GM12878 (cell line): Measurements from ENCODE around the gene HYAL1. TPM values are rescaled to one million over a fixed set of nuclear protein-coding genes. Genes with fewer than 3 reads are reported as not detected.

ENCODE experiments used
- ATAC-seq: fragments of 200-7000 bp; cut with Tn5 transposase; 3 replicates; pipeline ENCODE4 v1.9.1; 2020; ENCODE audit warnings: mild to moderate bottlenecking, moderate library complexity
- BruUV-seq: library from RNA; stranded (reverse); fragments of 400-500 nt; replicated peaks from 2 replicates; lab custom pipeline; 2021; lab: Mats Ljungman, UMichigan
- CTCF ChIA-PET: fragments of 300-600 bp; sonication (Branson Sonifier 250); formaldehyde crosslinking; extraction: SDS; loops from one replicate; lab custom pipeline; 2021; ENCODE audit warnings: inconsistent platforms; lab: Yijun Ruan, JAX
- POLR2A ChIA-PET: fragments of 350-600 bp; formaldehyde crosslinking; extraction: SDS; loops from one replicate; lab custom pipeline; 2021; ENCODE audit warnings: inconsistent platforms; lab: Charles Lee
- RAD21 ChIA-PET: fragments of 300-600 bp; sonication (Branson Sonifier 250); formaldehyde crosslinking; loops from one replicate; lab custom pipeline; 2023; ENCODE audit warnings: antibody characterized with exemption; ENCODE audit not compliant: unreplicated experiment; lab: Charles Lee
- SMC1A ChIA-PET: fragments of 300-600 bp; sonication (Branson Sonifier 250); formaldehyde crosslinking; loops from one replicate; lab custom pipeline; 2023; ENCODE audit not compliant: unreplicated experiment, uncharacterized antibody; lab: Charles Lee
- DNase-seq: peaks from one replicate; pipeline ENCODE4 v3.0.0-alpha.2; 2011; ENCODE audit warnings: low read depth, low spot score
- FAIRE-seq: peaks from 3 replicates; lab custom pipeline; 2011; peaks lifted over from hg19 to GRCh38; lab: Jason Lieb, UNC
- H2AFZ ChIP-seq: 2 replicates; pipeline ENCODE4 v1.6.0; 2011; ENCODE audit warnings: low read depth, low read length, control low read depth; ENCODE audit not compliant: control insufficient read depth
- H3K27ac ChIP-seq: 2 replicates; pipeline ENCODE4 v1.5.1; 2011; ENCODE audit warnings: control low read depth; ENCODE audit not compliant: control insufficient read depth, insufficient read depth
- H3K27me3 ChIP-seq, 2 experiments: replicated peaks in 1 of 2; 2 replicates each; pipeline versions ENCODE4 v1.6.0 to v1.6.1; 2011; ENCODE audit warnings: low read length in 1 of 2; ENCODE audit not compliant: control insufficient read depth in 2 of 2, insufficient read depth in 2 of 2
- H3K36me3 ChIP-seq, 2 experiments: 2 replicates each; pipeline ENCODE4 v1.5.1; 2011; ENCODE audit warnings: low read length in 1 of 2; ENCODE audit not compliant: control insufficient read depth in 2 of 2, insufficient read depth in 2 of 2
- H3K4me1 ChIP-seq: 2 replicates; pipeline ENCODE4 v1.6.1; 2011; ENCODE audit warnings: mild to moderate bottlenecking, low read length, moderate library complexity, mixed read lengths; ENCODE audit not compliant: control insufficient read depth, insufficient read depth
- H3K4me2 ChIP-seq: 2 replicates; pipeline ENCODE4 v1.6.0; 2011; ENCODE audit warnings: control low read depth; ENCODE audit not compliant: control insufficient read depth, insufficient read depth
- H3K4me3 ChIP-seq: fragments of 200-600 bp; sonication (generic); 2 replicates; pipeline ENCODE4 v1.5.1; 2016
- H3K79me2 ChIP-seq: 2 replicates; pipeline ENCODE4 v1.6.0; 2011; ENCODE audit warnings: low read length; ENCODE audit not compliant: control insufficient read depth, insufficient read depth
- H3K9ac ChIP-seq: 2 replicates; pipeline ENCODE4 v1.8.0; 2011; ENCODE audit warnings: low read length, control low read depth, mixed read lengths; ENCODE audit not compliant: control insufficient read depth, insufficient read depth
- H3K9me3 ChIP-seq: replicated peaks from 3 replicates; pipeline ENCODE4 v1.5.1; 2011; ENCODE audit warnings: mild to moderate bottlenecking, low read length; ENCODE audit not compliant: control insufficient read depth, insufficient read depth
- H4K20me1 ChIP-seq: 2 replicates; pipeline ENCODE4 v1.6.0; 2011; ENCODE audit not compliant: control insufficient read depth, insufficient read depth
- MEF2B ChIP-seq: fragments of 450-650 bp; IDR thresholded peaks from 2 replicates; pipeline ENCODE4 v1.6.1; 2018; ENCODE audit warnings: mild to moderate bottlenecking, moderate library complexity; ENCODE audit not compliant: partially characterized antibody, poor library complexity, severe bottlenecking
- MLLT1 ChIP-seq: fragments of 450-650 bp; IDR thresholded peaks from 2 replicates; pipeline ENCODE4 v1.6.1; 2016; ENCODE audit warnings: mild to moderate bottlenecking
- MXI1 ChIP-seq: fragments of 150-350 bp; IDR thresholded peaks from 2 replicates; pipeline ENCODE4 v1.6.1; 2011; ENCODE audit warnings: low read depth, mild to moderate bottlenecking, inconsistent platforms, low read length, improper control_type of control experiment
- MYC ChIP-seq: IDR thresholded peaks from 2 replicates; pipeline ENCODE4 v1.6.1; 2011; ENCODE audit warnings: mild to moderate bottlenecking, low read length, moderate library complexity, inconsistent platforms; ENCODE audit not compliant: insufficient read depth, insufficient replicate concordance, insufficient read length, severe bottlenecking
- NKRF ChIP-seq: fragments of 450-650 bp; conservative IDR thresholded peaks from 2 replicates; pipeline ENCODE4 v1.6.1; 2017; ENCODE audit warnings: mild to moderate bottlenecking, moderate library complexity
- REST ChIP-seq: IDR thresholded peaks from 2 replicates; pipeline ENCODE4 v1.6.1; 2012; ENCODE audit warnings: mild to moderate bottlenecking, low read depth, low read length
- WGBS: methylation state at CpG from one replicate; pipeline ENCODE4 v1.1.6; 2016; ENCODE audit warnings: low lambda C conversion rate; ENCODE audit not compliant: insufficient replicate concordance, insufficient coverage; ENCODE audit errors: missing lambda C conversion rate; 5-methylcytosine and 5-hydroxymethylcytosine counted together
- in situ Hi-C: fragments of 300-500 bp; cut with MboI; formaldehyde crosslinking; loops from 9 replicates; pipeline ENCODE4 v1.14.3; 2018; ENCODE audit warnings: mixed read lengths
- intact Hi-C: fragments of 100-400 bp; cut with micrococcal nuclease; formaldehyde crosslinking; loops from one replicate; pipeline ENCODE4 v1.14.2; 2022; ENCODE audit not compliant: unreplicated experiment
- polyA plus RNA-seq, 11 experiments: library from polyadenylated mRNA; depleted of rRNA in 4 of 11; unstranded in 6 of 11; stranded (reverse) in 5 of 11; fragments of >200 nt; fragmentation: Nextera tagmentation in 4 of 11; fragmentation: Illumina TruSeq in 1 of 11; extraction: Ambion mirVana in 4 of 11; extraction: Trizol in 1 of 11; gene quantifications; 1 replicate in 1 of 11; 2 replicates in 10 of 11; pipeline versions ENCODE4 v1.2.1 to v1.2.3, GENCODE V29; 2011 to 2016; ENCODE audit warnings: inconsistent platforms in 2 of 11, missing spikeins in 2 of 11, low read depth in 1 of 11
- total RNA-seq, 4 experiments: library from RNA; depleted of rRNA in 3 of 4; stranded (reverse); fragments of >200 nt in 3 of 4; fragmentation: Illumina TruSeq in 1 of 4; extraction: Trizol in 1 of 4; gene quantifications; 2 replicates each; pipeline versions ENCODE4 v1.2.1 to v1.2.3, GENCODE V29; 2013 to 2021

Gene HYAL1
- total and polyA plus RNA-seq, 10 of the 15 experiments (the other 5 are each of a cell fraction or from before 2014, with no cell fraction given): 0.04 to 0.55 (median 0.18) TPM; not detected in 2

GRCh38 chr3:50317300-50317699 is 13.9 kb upstream of the HYAL1 start:
- intact Hi-C loops: no loop called here
- Histone ChIP-seq H3K79me2 (peaks cover 5% of the 10 kb centered on the region), H3K27ac (no peak overlapping the region)

More at GRCh38 chr3:50317300-50317699, 13.9 kb upstream of the HYAL1 start:
- no TSS peak for BruUV-seq
- Histone ChIP-seq H3K4me3 (no peak overlapping the region), H3K9me3 (no peaks in the 10 kb centered on the region), H3K4me2 (no peak overlapping the region), H4K20me1 (no peaks in the 10 kb centered on the region), H3K27me3 (no peaks in the 10 kb centered on the region), H3K9ac (no peak overlapping the region), H3K36me3 (peaks cover 0 to 2% of the 10 kb centered on the region in 2 experiments; a peak in 1 of 4 replicates), H3K4me1 (peaks cover 22% of the 10 kb centered on the region), H2AFZ (no peak overlapping the region)
- RAD21 ChIA-PET: interaction anchor here (0.9 kb wide), 1 partner anchor 18 kb away, joined by 3 read pairs; the partner anchor contains the start of genes HYAL3 and NAA80
- no peak for TF ChIP-seq NKRF
- no peak for TF ChIP-seq MEF2B
- no peak for TF ChIP-seq REST
- TF ChIP-seq MLLT1: no peak
- no peak for TF ChIP-seq MXI1
- TF ChIP-seq MYC: no peak
- CTCF ChIA-PET: interaction anchor here (0.5 to 1.5 kb wide), 2 partner anchors 11 to 70 kb away, joined by 3 to 4 read pairs; partner anchors contain the start of gene TUSC2
- in situ Hi-C loops: no loop called here
- WGBS: 58% methylated on average over 6 of the region's 6 CpGs
- no peak for FAIRE-seq
- POLR2A ChIA-PET: interaction anchor here (0.6 to 1.6 kb wide), 3 partner anchors 18 to 322 kb away, joined by 3 to 7 read pairs (median 4); partner anchors contain the start of genes HYAL3 and NAA80
- DNase-seq: no peak
- no peak for ATAC-seq
- SMC1A ChIA-PET: interaction anchor here (0.7 to 1.3 kb wide), 3 partner anchors 18 to 44 kb away, joined by 3 to 4 read pairs (median 3); no protein-coding TSS in a partner anchor
